Panc1 (cell line): ENCODE results near the gene SPTY2D1. TPM values are rescaled to one million over a fixed set of nuclear protein-coding genes. Genes with fewer than 3 reads are reported as not detected.

Experiments used
- ATAC-seq: fragments of 200-7000 bp; cut with Tn5 transposase; 2 replicates; pipeline ENCODE4 v1.9.1; 2020; ENCODE audit warnings: mild to moderate bottlenecking, moderate library complexity
- BruUV-seq: library from RNA; stranded (reverse); fragments of 400-500 nt; replicated peaks from 2 replicates; lab custom pipeline; 2021; lab: Mats Ljungman, UMichigan
- CTCF ChIA-PET: fragments of 300-600 bp; sonication (Branson Sonifier 250); formaldehyde crosslinking; loops from one replicate; lab custom pipeline; 2022; ENCODE audit warnings: antibody characterized with exemption; lab: Charles Lee
- POLR2A ChIA-PET: fragments of 300-600 bp; sonication (Branson Sonifier 250); formaldehyde crosslinking; loops from one replicate; lab custom pipeline; 2022; ENCODE audit warnings: antibody characterized with exemption; lab: Charles Lee
- DNase-seq: peaks from one replicate; pipeline ENCODE4 v3.0.0-alpha.2; 2010; ENCODE audit warnings: low read depth, low spot score
- H3K27ac ChIP-seq: 2 replicates; pipeline ENCODE4 v1.5.1; 2011; ENCODE audit warnings: mild to moderate bottlenecking, low read length, inconsistent platforms
- H3K27me3 ChIP-seq: fragments of 200-500 bp; sonication (Bioruptor generic); 2 replicates; pipeline ENCODE4 v1.6.0; 2014; ENCODE audit warnings: low read length, inconsistent platforms; ENCODE audit not compliant: control insufficient read depth, insufficient read depth
- H3K36me3 ChIP-seq: fragments of 200-500 bp; sonication (Bioruptor generic); 2 replicates; pipeline ENCODE4 v1.5.1; 2014; ENCODE audit warnings: inconsistent platforms, mild to moderate bottlenecking, low read length, moderate library complexity; ENCODE audit not compliant: control insufficient read depth, insufficient read depth
- H3K4me1 ChIP-seq: 2 replicates; pipeline ENCODE4 v1.5.1; 2011; ENCODE audit warnings: inconsistent platforms, mild to moderate bottlenecking, low read length, moderate library complexity; ENCODE audit not compliant: control insufficient read depth, insufficient read depth
- H3K4me3 ChIP-seq, 2 experiments: 2 replicates each; pipeline ENCODE4 v1.5.1; 2011 to 2012; ENCODE audit warnings: low read depth in 2 of 2, low read length in 2 of 2, mild to moderate bottlenecking in 2 of 2, inconsistent platforms in 1 of 2, moderate library complexity in 1 of 2
- H3K9me3 ChIP-seq: fragments of 200-500 bp; sonication (Bioruptor generic); 2 replicates; pipeline ENCODE4 v1.5.1; 2014; ENCODE audit warnings: low read depth, mild to moderate bottlenecking, inconsistent platforms, low read length, moderate library complexity; ENCODE audit not compliant: control insufficient read depth, insufficient read depth
- CTCF ChIP-seq: fragments of 450-650 bp; IDR thresholded peaks from 2 replicates; pipeline ENCODE4 v1.5.1; 2017; ENCODE audit warnings: mild to moderate bottlenecking
- POLR2AphosphoS5 ChIP-seq: IDR thresholded peaks from 2 replicates; pipeline ENCODE4 v1.6.1; 2012; ENCODE audit warnings: mild to moderate bottlenecking, low read depth, low read length, moderate library complexity
- REST ChIP-seq, 2 experiments: IDR thresholded peaks; 2 replicates each; pipeline ENCODE4 v1.6.1; 2011 to 2012; ENCODE audit warnings: low read depth in 2 of 2, control low read depth in 1 of 2, low read length in 1 of 2, mild to moderate bottlenecking in 1 of 2, moderate library complexity in 1 of 2; ENCODE audit not compliant: insufficient read depth in 1 of 2
- SIN3A ChIP-seq: IDR thresholded peaks from 2 replicates; pipeline ENCODE4 v1.6.1; 2012; ENCODE audit warnings: low read depth, mild to moderate bottlenecking, low read length, moderate library complexity, borderline replicate concordance; ENCODE audit not compliant: insufficient read depth
- TCF7L2 ChIP-seq: IDR thresholded peaks from 2 replicates; pipeline ENCODE4 v1.6.1; 2011; ENCODE audit warnings: mild to moderate bottlenecking, low read depth, low read length, inconsistent platforms
- in situ Hi-C: cut with HindIII; loops from 2 replicates; pipeline ENCODE4 v1.10.0; 2016; ENCODE audit warnings: low sequenced_read_pairs, low pct_unique_long_range_greater_than_20kb
- intact Hi-C: fragments of 100-400 bp; cut with micrococcal nuclease; formaldehyde crosslinking; loops from one replicate; pipeline ENCODE4 v1.10.0; 2022; ENCODE audit not compliant: unreplicated experiment
- total RNA-seq: library from RNA; stranded (reverse); gene quantifications from one replicate; pipeline ENCODE4 v1.2.1, GENCODE V29; 2021; ENCODE audit not compliant: unreplicated experiment

SPTY2D1 gene
- total RNA-seq, 1 experiment from 2014 or later = 14.8 TPM

- H3K4me3 ChIP-seq = no peak overlapping the region
- no peak overlapping the region for H3K27ac ChIP-seq
- intact Hi-C loops (no loop called here), in situ Hi-C loops (no loop called here)
- no peaks in the 10 kb centered on the region for H3K27me3 ChIP-seq
- TF ChIP-seq TCF7L2 (no peak), POLR2AphosphoS5 (no peak), SIN3A (no peak), REST (IDR thresholded peaks at IDR 0.05; ENCODE audit: insufficient read depth in 1 of 2, low read depth in 2 of 2, low read length in 1 of 2) (no peak), CTCF (no peak)
- H3K9me3 ChIP-seq = no peaks in the 10 kb centered on the region
- DNase-seq (no peak), ATAC-seq (no peak)
- ChIA-PET POLR2A (no interaction called here), CTCF (no interaction called here)
- H3K36me3 ChIP-seq = peaks cover 3% of the 10 kb centered on the region
- no peaks in the 10 kb centered on the region for H3K4me1 ChIP-seq
- no TSS peak for BruUV-seq
Measured at GRCh38 chr11:18612394-18612793, 21.7 kb downstream of the SPTY2D1 start.

- Histone ChIP-seq H3K27me3 (no peaks in the 10 kb centered on the region), H3K4me1 (no peaks in the 10 kb centered on the region), H3K27ac (no peak overlapping the region), H3K36me3 (peaks cover 5% of the 10 kb centered on the region), H3K4me3 (no peak overlapping the region), H3K9me3 (no peaks in the 10 kb centered on the region)
- DNase-seq = no peak
- no peak for ATAC-seq
- no peak for TF ChIP-seq TCF7L2
- TF ChIP-seq REST (IDR thresholded peaks at IDR 0.05; ENCODE audit: insufficient read depth in 1 of 2, low read depth in 2 of 2, low read length in 1 of 2) = no peak
- TF ChIP-seq POLR2AphosphoS5 = no peak
- TF ChIP-seq CTCF = no peak
- no peak for TF ChIP-seq SIN3A
- BruUV-seq = no TSS peak
- ChIA-PET CTCF (interaction anchor here (0.6 to 0.7 kb wide), 2 partner anchors 17 to 24 kb away, joined by 4 to 9 read pairs; no protein-coding TSS in a partner anchor), POLR2A (no interaction called here)
- intact Hi-C loops (no loop called here), in situ Hi-C loops (no loop called here)
Measured at GRCh38 chr11:18611196-18611595, 22.9 kb downstream of the SPTY2D1 start.
